MCF 10A (cell line): ENCODE data around the gene CACYBP. TPM values are rescaled to one million over a fixed set of nuclear protein-coding genes. Genes with fewer than 3 reads are reported as not detected.

Experiments used
- BruUV-seq: library from RNA; stranded (reverse); fragments of 400-500 nt; replicated peaks from 2 replicates; lab custom pipeline; 2021; lab: Mats Ljungman, UMichigan
- CTCF ChIA-PET: fragments of 300-600 bp; sonication (Branson Sonifier 250); formaldehyde crosslinking; extraction: SDS; loops from one replicate; lab custom pipeline; 2021; ENCODE audit warnings: antibody characterized with exemption, inconsistent platforms; lab: Yijun Ruan, JAX
- POLR2A ChIA-PET: fragments of 300-600, 350-650 bp; sonication (Branson Sonifier 250); formaldehyde crosslinking; extraction: SDS; loops from one replicate; lab custom pipeline; 2020; ENCODE audit warnings: antibody characterized with exemption, inconsistent platforms; lab: Yijun Ruan, JAX
- DNase-seq: peaks from one replicate; pipeline ENCODE4 v3.0.0-alpha.2; 2018; ENCODE audit not compliant: unreplicated experiment
- H3K27ac Mint-ChIP-seq: one replicate; pipeline ENCODE4 v1.8.0; 2022; ENCODE audit warnings: mild to moderate bottlenecking, low read depth, mixed read lengths; ENCODE audit not compliant: unreplicated experiment
- H3K27me3 Mint-ChIP-seq: one replicate; pipeline ENCODE4 v1.8.0; 2022; ENCODE audit warnings: mixed read lengths; ENCODE audit not compliant: insufficient read depth, unreplicated experiment
- H3K36me3 Mint-ChIP-seq: one replicate; pipeline ENCODE4 v1.8.0; 2022; ENCODE audit warnings: mild to moderate bottlenecking, moderate library complexity, mixed read lengths; ENCODE audit not compliant: insufficient read depth, unreplicated experiment
- H3K4me1 Mint-ChIP-seq: one replicate; pipeline ENCODE4 v1.8.0; 2022; ENCODE audit warnings: mixed read lengths; ENCODE audit not compliant: insufficient read depth, unreplicated experiment
- H3K4me3 Mint-ChIP-seq: one replicate; pipeline ENCODE4 v1.8.0; 2022; ENCODE audit warnings: mild to moderate bottlenecking, moderate library complexity, mixed read lengths; ENCODE audit not compliant: unreplicated experiment
- H3K9me3 Mint-ChIP-seq: one replicate; pipeline ENCODE4 v1.8.0; 2022; ENCODE audit warnings: mixed read lengths; ENCODE audit not compliant: unreplicated experiment
- intact Hi-C: fragments of 100-400 bp; cut with micrococcal nuclease; formaldehyde crosslinking; loops from 2 replicates; pipeline ENCODE4 v1.14.1; 2022
- total RNA-seq: library from RNA; stranded (reverse); gene quantifications from 2 replicates; pipeline ENCODE4 v1.2.3, GENCODE V29; 2022
- TF ChIP-seq, protein P1 (sequence below): fragments of 200-600 bp; IDR thresholded peaks from one replicate; pipeline ENCODE4 v1.8.0; 2022; ENCODE audit warnings: antibody characterized with exemption, mild to moderate bottlenecking; ENCODE audit not compliant: unreplicated experiment

The CACYBP gene
- total RNA-seq, 1 experiment from 2014 or later, result 205 TPM

DNA sequence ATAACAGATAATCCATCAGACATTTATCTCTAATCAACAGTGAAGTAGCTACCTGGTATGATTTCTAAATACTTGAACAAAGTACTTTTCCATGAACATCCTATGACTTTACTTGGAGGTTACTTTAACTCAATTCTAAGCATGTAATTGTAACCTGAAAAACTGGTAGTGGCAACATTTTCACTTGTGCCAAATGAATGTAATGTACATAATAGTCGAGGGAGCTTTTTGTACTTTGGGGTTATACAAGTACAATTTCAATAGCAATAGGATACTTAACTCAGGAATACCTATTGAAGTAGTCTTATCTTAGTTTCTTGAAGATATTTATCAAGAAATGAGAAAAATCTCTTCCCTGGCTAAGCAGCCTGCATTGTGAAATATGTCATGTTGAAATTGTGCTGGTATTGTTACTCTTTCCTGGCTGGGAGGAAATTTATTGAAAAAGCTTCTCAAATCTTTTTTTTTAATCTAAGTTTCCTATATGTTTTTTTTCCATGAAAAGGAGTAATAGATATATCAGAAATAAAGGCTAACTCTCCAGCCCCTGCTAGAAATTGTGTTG, 33.7 kb upstream of the CACYBP start:
- intact Hi-C loops, result no loop called here
- no TSS peak for BruUV-seq
- TF ChIP-seq, protein P1, sequence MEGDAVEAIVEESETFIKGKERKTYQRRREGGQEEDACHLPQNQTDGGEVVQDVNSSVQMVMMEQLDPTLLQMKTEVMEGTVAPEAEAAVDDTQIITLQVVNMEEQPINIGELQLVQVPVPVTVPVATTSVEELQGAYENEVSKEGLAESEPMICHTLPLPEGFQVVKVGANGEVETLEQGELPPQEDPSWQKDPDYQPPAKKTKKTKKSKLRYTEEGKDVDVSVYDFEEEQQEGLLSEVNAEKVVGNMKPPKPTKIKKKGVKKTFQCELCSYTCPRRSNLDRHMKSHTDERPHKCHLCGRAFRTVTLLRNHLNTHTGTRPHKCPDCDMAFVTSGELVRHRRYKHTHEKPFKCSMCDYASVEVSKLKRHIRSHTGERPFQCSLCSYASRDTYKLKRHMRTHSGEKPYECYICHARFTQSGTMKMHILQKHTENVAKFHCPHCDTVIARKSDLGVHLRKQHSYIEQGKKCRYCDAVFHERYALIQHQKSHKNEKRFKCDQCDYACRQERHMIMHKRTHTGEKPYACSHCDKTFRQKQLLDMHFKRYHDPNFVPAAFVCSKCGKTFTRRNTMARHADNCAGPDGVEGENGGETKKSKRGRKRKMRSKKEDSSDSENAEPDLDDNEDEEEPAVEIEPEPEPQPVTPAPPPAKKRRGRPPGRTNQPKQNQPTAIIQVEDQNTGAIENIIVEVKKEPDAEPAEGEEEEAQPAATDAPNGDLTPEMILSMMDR, result no peak
- H3K27me3 Mint-ChIP-seq, result no peaks in the 10 kb centered on the region
- DNase-seq, result no peak
- H3K9me3 Mint-ChIP-seq, result no peaks in the 10 kb centered on the region
- POLR2A ChIA-PET, result interaction anchor here (0.6 to 5.5 kb wide), 6 partner anchors 10 to 57 kb away, joined by 3 to 35 read pairs (median 6); partner anchors contain the start of genes CACYBP and MRPS14
- peaks cover 26% of the 10 kb centered on the region for H3K4me1 Mint-ChIP-seq
- H3K4me3 Mint-ChIP-seq, result no peak overlapping the region
- CTCF ChIA-PET, result interaction anchor here (0.7 to 6.6 kb wide), 7 partner anchors 9 to 873 kb away, joined by 3 to 40 read pairs (median 4); no protein-coding TSS in a partner anchor
- H3K36me3 Mint-ChIP-seq, result peaks cover 5% of the 10 kb centered on the region
- no peak overlapping the region for H3K27ac Mint-ChIP-seq

DNA sequence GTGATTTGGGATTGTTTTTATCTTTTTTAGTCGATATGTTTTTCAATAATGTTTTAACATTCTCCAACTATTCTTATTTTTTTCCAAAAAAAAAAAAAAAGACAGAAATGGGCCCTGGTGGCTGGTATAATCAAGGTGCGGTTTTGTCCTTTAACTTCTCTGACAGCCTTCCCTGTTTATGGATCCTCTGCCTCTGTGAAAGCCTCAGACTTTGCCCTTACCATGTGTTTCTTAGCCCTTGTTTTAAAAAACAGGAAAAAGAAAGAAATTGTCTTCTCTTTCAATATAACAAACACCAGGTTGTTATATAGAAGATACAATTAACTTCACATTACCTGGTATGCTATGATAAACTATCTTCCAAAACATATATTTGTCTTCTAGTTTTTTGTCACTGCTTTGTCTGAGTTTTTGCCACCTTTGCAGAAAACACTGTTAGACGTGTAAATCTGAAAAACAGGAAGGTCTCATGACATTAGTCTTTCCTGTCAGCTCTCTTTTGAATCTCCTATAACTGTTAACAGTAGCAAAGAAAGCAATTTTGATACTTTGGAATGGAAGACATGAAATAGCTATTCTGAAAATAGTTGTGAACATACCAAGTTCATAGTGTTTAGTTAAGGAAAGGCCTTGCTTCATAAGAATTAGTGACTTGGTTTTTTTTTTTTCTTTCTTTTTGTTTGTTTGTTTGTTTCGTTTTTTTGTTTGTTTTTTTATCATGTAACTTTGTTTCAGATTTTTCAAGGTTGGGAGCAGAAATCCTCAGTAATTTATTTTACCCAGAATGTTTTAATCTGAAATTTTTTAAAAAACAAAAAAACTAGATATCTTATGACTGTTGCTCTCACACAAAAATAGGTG, 31.7 kb upstream of the CACYBP start:
- BruUV-seq, result no TSS peak
- intact Hi-C loops, result no loop called here
- peaks cover 5% of the 10 kb centered on the region for H3K36me3 Mint-ChIP-seq
- peaks cover 26% of the 10 kb centered on the region for H3K4me1 Mint-ChIP-seq
- no peak for DNase-seq
- H3K9me3 Mint-ChIP-seq, result no peaks in the 10 kb centered on the region
- POLR2A ChIA-PET, result interaction anchor here (0.6 to 5.5 kb wide), 8 partner anchors 8 to 1253 kb away, joined by 3 to 35 read pairs (median 4); partner anchors contain the start of genes CACYBP and KLHL20
- CTCF ChIA-PET, result interaction anchor here (1.0 to 6.6 kb wide), 3 partner anchors 17 to 30 kb away, joined by 3 to 40 read pairs (median 7); no protein-coding TSS in a partner anchor
- no peaks in the 10 kb centered on the region for H3K27me3 Mint-ChIP-seq
- no peak overlapping the region for H3K4me3 Mint-ChIP-seq
- H3K27ac Mint-ChIP-seq, result no peak overlapping the region
- TF ChIP-seq, protein P1, result no peak

DNA sequence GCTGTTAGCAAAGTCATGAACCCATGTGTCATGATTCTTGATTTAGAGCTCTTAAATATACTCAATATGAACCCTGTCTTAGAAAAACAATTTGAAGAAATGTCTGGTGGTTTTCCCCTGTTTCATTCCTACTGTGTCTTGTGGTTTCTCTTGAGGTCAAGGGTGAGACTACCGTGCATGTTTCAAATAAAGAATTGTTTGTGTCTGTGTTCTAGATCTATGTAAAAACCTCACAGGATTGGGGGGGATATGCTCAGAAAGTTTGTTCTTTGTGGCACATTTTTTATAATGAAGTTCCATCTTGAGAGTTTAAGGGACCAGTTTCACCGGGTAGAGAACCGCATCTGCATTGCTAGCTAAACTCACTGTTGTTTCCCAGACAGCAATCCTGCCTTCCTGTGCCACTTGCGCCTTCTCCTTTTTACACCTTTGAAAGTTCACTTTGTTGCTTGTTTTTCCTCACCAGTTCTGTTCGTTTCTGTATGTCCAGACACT, 30.9 kb upstream of the CACYBP start:
- TF ChIP-seq, protein P1, result no peak
- Mint-ChIP-seq H3K36me3 (peaks cover 5% of the 10 kb centered on the region), H3K4me1 (peaks cover 22% of the 10 kb centered on the region), H3K9me3 (no peaks in the 10 kb centered on the region), H3K4me3 (no peak overlapping the region), H3K27me3 (no peaks in the 10 kb centered on the region), H3K27ac (no peak overlapping the region)
- BruUV-seq, result no TSS peak
- CTCF ChIA-PET, result interaction anchor here (1.0 to 6.6 kb wide), 3 partner anchors 16 to 30 kb away, joined by 3 to 40 read pairs (median 8); no protein-coding TSS in a partner anchor
- intact Hi-C loops, result no loop called here
- POLR2A ChIA-PET, result interaction anchor here (0.9 to 5.5 kb wide), 5 partner anchors 7 to 1254 kb away, joined by 3 to 35 read pairs (median 3); partner anchors contain the start of gene KLHL20
- peak; percentile 60 for DNase-seq
